Fibroblast of skin of back (primary cell): Measurements from ENCODE around the gene SEPTIN5.
"Not testable (repeated sequence)": the region's sequence is repeated elsewhere in the genome, so short reads cannot be mapped to it uniquely, and the experiment has no call there.

Experiments used
- DNase-seq: peaks from one replicate; pipeline ENCODE4 v3.0.0-alpha.2; 2013

Gene SEPTIN5

GRCh38 chr22:19680911-19681862 is 33.1 kb upstream of the SEPTIN5 start:
- no peak for DNase-seq

- no peak for DNase-seq
These were observed 32.4 kb upstream of the SEPTIN5 start for GRCh38 chr22:19681863-19682245.

- no peak for DNase-seq
These were observed 27.4 kb upstream of the SEPTIN5 start for GRCh38 chr22:19686946-19687345.

GRCh38 chr22:19687561-19688300 is 26.6 kb upstream of the SEPTIN5 start:
- DNase-seq: no peak

GRCh38 chr22:19688301-19689290 is 25.7 kb upstream of the SEPTIN5 start:
- no peak for DNase-seq

GRCh38 chr22:19689408-19689807 is 24.9 kb upstream of the SEPTIN5 start:
- no peak for DNase-seq

- no peak for DNase-seq
These were observed 23.1 kb upstream of the SEPTIN5 start for GRCh38 chr22:19691007-19691720.

GRCh38 chr22:19691721-19692341 is 22.5 kb upstream of the SEPTIN5 start:
- DNase-seq: peak; percentile 79

GRCh38 chr22:19693581-19693980 is 20.7 kb upstream of the SEPTIN5 start:
- no peak for DNase-seq

- DNase-seq: no peak
These were observed 20.2 kb upstream of the SEPTIN5 start for GRCh38 chr22:19693981-19694670.

GRCh38 chr22:19694696-19695095 is 19.6 kb upstream of the SEPTIN5 start:
- DNase-seq: no peak

- DNase-seq: no peak
These were observed 17.6 kb upstream of the SEPTIN5 start for GRCh38 chr22:19696504-19697276.

GRCh38 chr22:19697871-19698270 is 16.4 kb upstream of the SEPTIN5 start:
- not testable (repeated sequence) for DNase-seq

- no peak for DNase-seq
These were observed 13.4 kb upstream of the SEPTIN5 start for GRCh38 chr22:19700790-19701419.

GRCh38 chr22:19701420-19702145 is 12.7 kb upstream of the SEPTIN5 start:
- DNase-seq: no peak

GRCh38 chr22:19703869-19704268 is 10.4 kb upstream of the SEPTIN5 start:
- no peak for DNase-seq

- DNase-seq: no peak
These were observed 9.8 kb upstream of the SEPTIN5 start for GRCh38 chr22:19704355-19705015.
